ENCODE results near the gene BACH2. TPM values are rescaled to one million over a fixed set of nuclear protein-coding genes. Genes with fewer than 3 reads are reported as not detected.

BACH2 gene
- total RNA-seq, 1 donor, result 0.27 TPM

DNA sequence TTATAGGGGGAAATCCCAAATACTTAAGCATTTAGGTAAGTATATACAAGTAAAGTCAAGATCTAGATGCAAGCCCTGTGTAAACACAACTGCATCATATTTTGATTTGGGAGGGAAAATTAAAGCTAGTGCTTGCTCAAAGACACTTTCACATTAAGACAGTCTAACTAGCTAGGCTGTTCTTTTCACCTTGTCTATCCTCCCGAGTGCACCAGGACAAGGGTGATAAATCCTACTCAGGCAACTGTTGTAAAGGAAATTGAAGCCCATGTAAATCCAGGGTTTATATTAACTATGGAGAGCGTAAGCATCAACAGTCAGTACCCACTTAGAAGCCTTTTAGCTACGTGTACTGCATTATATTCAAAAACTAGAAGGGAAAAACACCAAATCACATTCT is 19.3 kb upstream of the BACH2 start:
- TF ChIP-seq, protein P1, sequence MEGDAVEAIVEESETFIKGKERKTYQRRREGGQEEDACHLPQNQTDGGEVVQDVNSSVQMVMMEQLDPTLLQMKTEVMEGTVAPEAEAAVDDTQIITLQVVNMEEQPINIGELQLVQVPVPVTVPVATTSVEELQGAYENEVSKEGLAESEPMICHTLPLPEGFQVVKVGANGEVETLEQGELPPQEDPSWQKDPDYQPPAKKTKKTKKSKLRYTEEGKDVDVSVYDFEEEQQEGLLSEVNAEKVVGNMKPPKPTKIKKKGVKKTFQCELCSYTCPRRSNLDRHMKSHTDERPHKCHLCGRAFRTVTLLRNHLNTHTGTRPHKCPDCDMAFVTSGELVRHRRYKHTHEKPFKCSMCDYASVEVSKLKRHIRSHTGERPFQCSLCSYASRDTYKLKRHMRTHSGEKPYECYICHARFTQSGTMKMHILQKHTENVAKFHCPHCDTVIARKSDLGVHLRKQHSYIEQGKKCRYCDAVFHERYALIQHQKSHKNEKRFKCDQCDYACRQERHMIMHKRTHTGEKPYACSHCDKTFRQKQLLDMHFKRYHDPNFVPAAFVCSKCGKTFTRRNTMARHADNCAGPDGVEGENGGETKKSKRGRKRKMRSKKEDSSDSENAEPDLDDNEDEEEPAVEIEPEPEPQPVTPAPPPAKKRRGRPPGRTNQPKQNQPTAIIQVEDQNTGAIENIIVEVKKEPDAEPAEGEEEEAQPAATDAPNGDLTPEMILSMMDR (IDR thresholded peaks at IDR 0.05; ENCODE audit: insufficient read depth, low read length), result no peak
- H3K4me3 ChIP-seq (ENCODE audit: low read depth, low read length), result no peak overlapping the region
- no peak for DNase-seq (ENCODE audit: low read depth)

DNA sequence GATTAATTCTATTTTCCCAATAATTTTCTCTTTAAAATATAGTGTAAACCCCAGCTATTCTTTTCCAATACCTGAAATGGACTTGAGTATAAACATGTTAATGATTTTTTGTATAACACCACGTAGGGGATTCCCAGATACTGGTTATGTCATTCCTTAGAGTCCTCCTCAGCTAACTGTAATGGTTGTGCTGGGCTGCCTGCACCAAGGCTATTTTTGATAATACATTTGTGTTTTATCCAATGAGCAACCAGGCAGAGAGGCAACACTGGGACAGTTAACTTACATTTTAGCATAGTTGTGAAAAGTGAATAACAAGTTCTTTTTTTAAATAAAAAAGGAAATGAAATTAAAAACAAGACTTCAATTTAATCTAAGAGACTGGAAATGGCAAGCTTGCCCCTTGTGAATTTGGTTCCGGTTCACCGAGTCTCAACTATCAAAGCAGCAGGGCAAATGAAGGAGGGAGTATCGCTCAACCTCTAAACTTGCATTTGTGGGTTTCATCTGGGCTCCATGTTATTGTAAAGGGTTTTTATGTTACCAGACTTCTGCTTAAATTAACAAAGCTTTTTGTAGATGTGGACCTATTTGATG is 18.8 kb upstream of the BACH2 start:
- H3K4me3 ChIP-seq (ENCODE audit: low read depth, low read length), result no peak overlapping the region
- DNase-seq (ENCODE audit: low read depth), result no peak
- TF ChIP-seq, protein P1 (IDR thresholded peaks at IDR 0.05; ENCODE audit: insufficient read depth, low read length), result no peak

DNA sequence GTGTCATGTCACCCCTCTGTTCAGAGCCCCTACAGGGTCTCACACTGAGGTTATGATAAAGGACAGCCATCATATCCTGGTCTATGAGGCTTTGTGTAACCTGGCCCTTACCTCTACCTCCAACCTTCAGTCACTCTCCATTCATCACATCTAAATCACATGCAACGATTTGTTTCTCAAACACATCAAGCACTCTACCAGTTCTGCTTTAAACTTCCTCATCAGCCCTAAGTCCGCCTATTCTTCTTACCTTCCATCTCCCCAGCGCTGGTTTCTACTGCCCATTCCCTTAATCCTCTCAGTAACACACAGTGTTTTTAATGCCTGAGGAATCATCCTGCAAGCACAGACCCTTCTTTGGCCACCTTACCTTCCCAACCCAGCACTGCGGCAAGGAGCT is 17.9 kb upstream of the BACH2 start:
- DNase-seq (ENCODE audit: low read depth), result no peak
- TF ChIP-seq, protein P1 (IDR thresholded peaks at IDR 0.05; ENCODE audit: insufficient read depth, low read length), result no peak
- H3K4me3 ChIP-seq (ENCODE audit: low read depth, low read length), result no peak overlapping the region

DNA sequence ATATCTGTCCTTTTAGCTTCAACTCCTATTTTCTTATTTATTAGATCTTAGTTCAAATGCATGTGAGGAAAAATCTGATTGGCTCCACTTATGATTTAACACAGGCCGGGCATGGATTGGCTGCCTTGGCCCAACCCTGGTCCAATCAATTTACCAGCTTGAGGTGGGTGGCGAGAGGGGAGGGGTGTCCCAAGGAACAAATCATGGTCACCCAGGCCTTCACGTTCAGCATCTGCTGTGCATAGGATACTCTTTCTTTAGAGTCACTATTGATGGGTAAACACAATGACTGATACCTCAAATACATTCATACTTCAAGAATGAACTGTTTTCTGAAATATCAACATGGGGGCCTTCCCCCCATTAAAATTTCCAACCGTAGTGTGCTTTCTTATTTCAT is 14.9 kb upstream of the BACH2 start:
- TF ChIP-seq, protein P1 (IDR thresholded peaks at IDR 0.05; ENCODE audit: insufficient read depth, low read length), result no peak
- DNase-seq (ENCODE audit: low read depth), result no peak
- H3K4me3 ChIP-seq (ENCODE audit: low read depth, low read length), result no peak overlapping the region

DNA sequence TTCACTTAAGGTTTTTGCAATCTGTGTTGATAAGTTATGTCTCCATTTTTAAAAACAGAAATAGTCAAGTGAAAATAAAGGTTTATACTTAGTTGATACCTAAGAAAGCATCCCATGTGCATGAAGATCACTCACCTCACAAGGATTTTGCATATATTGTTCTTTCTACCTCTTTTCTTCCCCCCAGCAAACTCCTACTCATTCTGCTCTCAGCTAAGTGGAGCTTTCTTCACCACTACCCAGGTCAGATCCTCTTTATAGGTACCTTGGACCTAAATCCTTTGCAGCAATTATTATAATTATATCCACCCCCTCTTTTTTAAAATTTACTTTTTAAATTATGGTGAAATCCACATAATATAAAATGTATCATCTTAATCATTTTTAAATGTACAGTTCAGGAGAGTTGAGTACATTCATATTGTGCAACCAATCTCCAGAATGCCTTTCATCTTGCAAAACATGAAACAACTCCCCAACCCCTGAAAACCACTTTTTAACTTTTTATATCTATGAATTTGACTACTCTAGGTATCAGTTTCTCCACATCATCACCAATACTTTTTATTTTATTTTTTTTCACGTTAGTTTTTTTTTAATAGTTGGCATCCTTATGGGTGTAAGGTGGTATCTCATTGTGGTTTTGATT is 9.3 kb upstream of the BACH2 start:
- TF ChIP-seq, protein P1 (IDR thresholded peaks at IDR 0.05; ENCODE audit: insufficient read depth, low read length), result no peak
- DNase-seq (ENCODE audit: low read depth), result no peak
- no peak overlapping the region for H3K4me3 ChIP-seq (ENCODE audit: low read depth, low read length)

DNA sequence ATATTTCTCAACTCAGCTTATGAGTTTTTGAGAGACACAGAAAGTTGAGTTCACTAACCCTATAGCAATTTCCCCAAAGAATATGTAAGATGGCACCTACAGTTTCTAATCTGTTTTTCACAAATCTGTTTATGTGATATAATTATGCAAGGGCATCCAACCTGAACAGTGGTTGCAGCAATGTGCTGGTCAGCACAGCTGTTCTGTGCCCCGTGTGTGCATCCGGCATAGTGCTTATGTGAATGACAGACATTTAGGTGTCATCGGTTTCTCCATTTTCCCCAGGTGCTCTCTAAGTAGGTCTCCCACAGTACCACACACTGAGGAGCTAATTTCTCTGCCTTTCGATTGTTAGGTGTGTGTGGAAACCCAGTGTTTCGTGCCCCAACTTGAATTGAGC is 7.7 kb upstream of the BACH2 start:
- H3K4me3 ChIP-seq (ENCODE audit: low read depth, low read length), result no peak overlapping the region
- DNase-seq (ENCODE audit: low read depth), result no peak
- TF ChIP-seq, protein P1 (IDR thresholded peaks at IDR 0.05; ENCODE audit: insufficient read depth, low read length), result no peak
